Nephron (organoid): ENCODE results near the gene OR5K2.

Source experiments
- H3K27ac Mint-ChIP-seq, 3 experiments: 2 replicates each; pipeline ENCODE4 v1.8.0; 2020; ENCODE audit warnings: mixed read lengths in 3 of 3, mild to moderate bottlenecking in 2 of 3, moderate library complexity in 1 of 3
- H3K27me3 Mint-ChIP-seq: 2 replicates; pipeline ENCODE4 v1.8.0; 2021; ENCODE audit warnings: low read depth, mild to moderate bottlenecking, moderate library complexity, mixed read lengths
- H3K36me3 Mint-ChIP-seq: 2 replicates; pipeline ENCODE4 v1.8.0; 2020; ENCODE audit warnings: low read depth, mixed read lengths
- H3K4me1 Mint-ChIP-seq: 2 replicates; pipeline ENCODE4 v1.8.0; 2020; ENCODE audit warnings: mixed read lengths
- H3K4me3 Mint-ChIP-seq, 3 experiments: 2 replicates each; pipeline ENCODE4 v1.8.0; 2020; ENCODE audit warnings: mild to moderate bottlenecking in 3 of 3, mixed read lengths in 3 of 3, moderate library complexity in 2 of 3
- H3K9me3 Mint-ChIP-seq: 2 replicates; pipeline ENCODE4 v1.8.0; 2020; ENCODE audit warnings: mixed read lengths
- TF ChIP-seq, protein P1 (sequence below), 3 experiments: fragments of 200-600 bp; sonication (generic); IDR thresholded peaks; one replicate each; pipeline ENCODE4 v1.5.0; 2021; ENCODE audit warnings: antibody characterized with exemption in 3 of 3; ENCODE audit not compliant: unreplicated experiment in 3 of 3

Gene OR5K2

DNA sequence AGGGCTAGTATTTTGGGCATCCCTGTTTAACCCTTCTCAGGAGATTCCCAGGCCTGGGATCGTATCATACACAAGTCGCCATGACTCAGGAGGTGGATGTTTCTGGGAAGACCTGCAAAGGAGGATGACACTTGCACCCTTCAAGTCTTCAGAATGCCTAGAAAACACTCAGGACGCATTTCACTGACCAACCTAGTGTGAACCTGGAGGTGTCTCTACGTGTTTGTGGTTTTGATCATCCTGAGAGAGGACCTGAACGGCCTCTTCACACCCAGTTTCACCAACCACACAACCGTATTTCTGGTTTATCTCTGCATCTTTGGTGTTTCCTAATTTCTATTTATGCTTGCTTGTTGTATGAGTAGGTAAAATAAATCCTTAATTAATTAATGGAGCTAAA, 28.0 kb downstream of the OR5K2 start:
- no peak overlapping the region for H3K4me3 Mint-ChIP-seq

DNA sequence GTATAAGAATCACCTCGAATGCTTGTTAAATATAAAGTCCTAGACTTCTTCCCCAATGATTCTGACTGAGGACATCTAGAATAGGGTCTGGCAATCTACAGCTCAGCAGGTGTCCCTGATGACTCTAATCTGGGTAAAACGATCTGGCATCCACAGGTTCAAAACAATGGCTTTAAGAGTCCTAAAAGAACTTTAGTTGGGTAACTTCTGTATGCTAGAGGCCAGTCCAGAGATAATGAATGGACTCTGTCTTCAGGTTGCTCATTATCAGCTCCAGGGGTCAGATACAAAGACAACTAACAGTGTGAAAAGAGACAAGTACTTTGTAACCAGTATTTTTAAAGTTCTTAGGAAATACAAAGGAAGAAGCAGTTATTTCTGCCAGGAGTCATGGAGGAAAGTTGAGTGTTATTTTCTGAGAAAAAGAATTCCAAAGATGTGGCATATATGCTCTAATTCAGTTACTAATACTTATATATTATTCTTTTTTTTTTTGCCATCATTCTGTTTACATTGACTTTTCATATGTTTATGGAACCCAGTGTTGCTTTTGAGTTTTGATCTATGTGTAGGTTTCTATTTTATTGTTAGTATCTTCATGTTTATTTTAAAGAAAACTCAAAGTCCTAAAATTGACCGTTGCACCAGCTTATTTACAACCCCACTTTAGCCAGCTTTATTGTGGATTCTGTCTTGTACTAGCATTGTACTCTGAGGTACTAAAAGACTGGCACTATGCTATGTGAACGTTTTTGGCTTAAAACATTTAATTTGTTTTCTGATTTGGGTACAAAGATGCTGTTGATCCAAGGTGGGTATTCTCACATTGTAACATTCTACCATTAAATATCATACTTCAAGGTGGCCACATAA, 31.2 kb downstream of the OR5K2 start:
- Mint-ChIP-seq H3K4me3 (no peak overlapping the region), H3K36me3 (no peaks in the 10 kb centered on the region), H3K9me3 (no peaks in the 10 kb centered on the region), H3K4me1 (no peaks in the 10 kb centered on the region), H3K27ac (no peak overlapping the region), H3K27me3 (no peaks in the 10 kb centered on the region)
- TF ChIP-seq, protein P1, sequence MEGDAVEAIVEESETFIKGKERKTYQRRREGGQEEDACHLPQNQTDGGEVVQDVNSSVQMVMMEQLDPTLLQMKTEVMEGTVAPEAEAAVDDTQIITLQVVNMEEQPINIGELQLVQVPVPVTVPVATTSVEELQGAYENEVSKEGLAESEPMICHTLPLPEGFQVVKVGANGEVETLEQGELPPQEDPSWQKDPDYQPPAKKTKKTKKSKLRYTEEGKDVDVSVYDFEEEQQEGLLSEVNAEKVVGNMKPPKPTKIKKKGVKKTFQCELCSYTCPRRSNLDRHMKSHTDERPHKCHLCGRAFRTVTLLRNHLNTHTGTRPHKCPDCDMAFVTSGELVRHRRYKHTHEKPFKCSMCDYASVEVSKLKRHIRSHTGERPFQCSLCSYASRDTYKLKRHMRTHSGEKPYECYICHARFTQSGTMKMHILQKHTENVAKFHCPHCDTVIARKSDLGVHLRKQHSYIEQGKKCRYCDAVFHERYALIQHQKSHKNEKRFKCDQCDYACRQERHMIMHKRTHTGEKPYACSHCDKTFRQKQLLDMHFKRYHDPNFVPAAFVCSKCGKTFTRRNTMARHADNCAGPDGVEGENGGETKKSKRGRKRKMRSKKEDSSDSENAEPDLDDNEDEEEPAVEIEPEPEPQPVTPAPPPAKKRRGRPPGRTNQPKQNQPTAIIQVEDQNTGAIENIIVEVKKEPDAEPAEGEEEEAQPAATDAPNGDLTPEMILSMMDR (IDR thresholded peaks at IDR 0.05; ENCODE audit: unreplicated experiment in 3 of 3): no peak

More for the DNA sequence above, 28.0 kb downstream of the OR5K2 start:
- H3K36me3 Mint-ChIP-seq: peaks cover 11% of the 10 kb centered on the region
- H3K4me1 Mint-ChIP-seq: peaks cover 21% of the 10 kb centered on the region
- TF ChIP-seq, protein P1 (IDR thresholded peaks at IDR 0.05; ENCODE audit: unreplicated experiment in 3 of 3): no peak
- no peak overlapping the region for H3K27ac Mint-ChIP-seq
- H3K27me3 Mint-ChIP-seq: no peaks in the 10 kb centered on the region
- no peaks in the 10 kb centered on the region for H3K9me3 Mint-ChIP-seq

DNA sequence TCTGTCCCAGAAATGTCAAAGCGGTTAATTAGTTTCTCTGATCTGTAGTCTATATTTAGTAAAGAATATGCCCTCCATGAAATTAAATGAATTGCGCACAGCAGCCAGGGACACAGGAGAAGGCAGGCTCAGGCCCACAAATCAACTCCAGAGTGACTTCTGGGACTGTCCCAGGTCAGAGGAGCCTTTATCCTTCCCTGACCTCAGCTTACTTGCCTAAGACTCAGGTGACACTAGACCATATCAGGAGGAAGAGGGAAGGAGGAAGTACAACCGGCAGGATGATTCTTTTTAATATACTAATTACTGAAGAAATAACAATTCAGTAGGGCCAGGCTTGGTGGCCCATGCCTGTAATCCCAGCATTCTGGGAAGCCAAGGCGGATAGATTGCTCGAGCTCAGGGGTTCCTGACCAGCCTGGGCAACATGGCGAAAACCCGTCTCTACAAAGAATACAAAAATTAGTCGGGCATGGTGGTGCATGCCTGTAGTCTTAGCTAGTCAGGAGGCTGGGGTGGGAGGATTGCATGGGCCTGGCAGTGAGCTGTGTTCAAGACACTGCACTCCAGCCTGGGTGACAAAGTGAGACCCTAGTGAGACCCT, 32.5 kb downstream of the OR5K2 start:
- TF ChIP-seq, protein P1 (IDR thresholded peaks at IDR 0.05; ENCODE audit: unreplicated experiment in 3 of 3): no peak
- Mint-ChIP-seq H3K27ac (no peak overlapping the region), H3K4me1 (no peaks in the 10 kb centered on the region), H3K27me3 (no peaks in the 10 kb centered on the region), H3K36me3 (no peaks in the 10 kb centered on the region), H3K9me3 (no peaks in the 10 kb centered on the region), H3K4me3 (no peak overlapping the region)

DNA sequence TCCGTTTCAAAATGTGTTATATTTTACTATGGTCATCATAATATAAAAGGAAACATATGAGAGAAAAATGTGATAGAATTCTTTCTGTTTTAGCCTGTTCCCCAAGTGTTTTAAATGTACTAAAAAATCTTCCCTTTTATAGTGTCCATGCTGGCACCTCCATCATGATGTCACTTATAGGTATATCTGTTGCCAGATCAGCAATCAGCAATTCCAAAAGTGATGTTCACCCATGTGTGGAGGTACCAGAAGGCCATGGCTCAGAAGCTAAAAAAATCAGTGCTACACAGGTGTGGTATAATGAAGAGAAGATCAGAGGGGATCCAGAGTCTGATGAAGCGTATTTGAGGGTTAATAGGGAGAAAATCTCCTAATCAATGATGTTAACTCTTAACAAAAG, 33.2 kb downstream of the OR5K2 start:
- Mint-ChIP-seq H3K27me3 (no peaks in the 10 kb centered on the region), H3K4me3 (no peak overlapping the region), H3K27ac (no peak overlapping the region), H3K9me3 (no peaks in the 10 kb centered on the region), H3K4me1 (no peaks in the 10 kb centered on the region), H3K36me3 (no peaks in the 10 kb centered on the region)
- TF ChIP-seq, protein P1 (IDR thresholded peaks at IDR 0.05; ENCODE audit: unreplicated experiment in 3 of 3): no peak

DNA sequence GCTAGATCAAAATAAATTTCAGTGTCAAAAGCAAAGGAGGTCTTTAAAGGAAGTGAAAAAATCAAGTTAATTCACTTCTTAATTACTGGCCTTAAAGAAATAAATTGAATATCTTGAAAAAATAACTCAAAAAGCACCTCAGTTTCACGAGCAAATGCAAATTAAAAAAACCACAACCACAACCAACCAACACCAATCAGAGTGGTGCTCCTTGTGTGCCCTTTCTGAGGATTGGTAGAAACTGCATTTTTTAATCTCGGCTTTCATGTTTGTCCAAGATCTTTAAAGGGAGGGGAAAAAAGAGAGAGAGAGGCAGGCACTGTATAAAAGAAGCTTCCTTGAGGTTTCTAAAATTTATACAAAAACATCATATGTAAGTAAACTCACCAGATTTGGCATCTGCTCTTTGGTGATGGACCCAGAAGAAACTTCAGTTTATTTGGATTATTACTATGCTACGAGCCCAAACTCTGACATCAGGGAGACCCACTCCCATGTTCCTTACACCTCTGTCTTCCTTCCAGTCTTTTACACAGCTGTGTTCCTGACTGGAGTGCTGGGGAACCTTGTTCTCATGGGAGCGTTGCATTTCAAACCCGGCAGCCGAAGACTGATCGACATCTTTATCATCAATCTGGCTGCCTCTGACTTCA, 34.3 kb downstream of the OR5K2 start, which contains the start of gene GPR15:
TSS of gene GPR15 (plus strand) at position 357 of the 653 bp plus-strand sequence. CDS start at position 413, 56 bp downstream.
- no peak within 1 kb of the TSS for H3K4me3 Mint-ChIP-seq

More for the DNA sequence above, 34.3 kb downstream of the OR5K2 start, which contains the start of gene GPR15:
- TF ChIP-seq, protein P1 (IDR thresholded peaks at IDR 0.05; ENCODE audit: unreplicated experiment in 3 of 3): no peak
- no peaks in the 10 kb centered on the region for H3K9me3 Mint-ChIP-seq
- H3K36me3 Mint-ChIP-seq: no peaks in the 10 kb centered on the region
- H3K27me3 Mint-ChIP-seq: no peaks in the 10 kb centered on the region
- H3K27ac Mint-ChIP-seq: no peak within 1 kb of the TSS
- no peaks in the 10 kb centered on the region for H3K4me1 Mint-ChIP-seq
